ENCODE results near the gene USP8.
"Not testable (repeated sequence)": the region's sequence is repeated elsewhere in the genome, so short reads cannot be mapped to it uniquely, and the experiment has no call there.

The USP8 gene

GRCh38 chr15:50424066-50424890 lies at the start of gene USP8:
TSS of gene USP8 (plus strand) at chr15:50424405. CDS start at chr15:50439074, 14,669 bp downstream.
- H3K4me1 ChIP-seq (ENCODE audit: control insufficient read depth in 5 of 5, insufficient read depth in 5 of 5, low read length in 5 of 5): peaks cover 2 to 25% (median 21%) of the 10 kb centered on the region in 5 donors
- no peaks in the 10 kb centered on the region for H3K27me3 ChIP-seq (ENCODE audit: control insufficient read depth in 5 of 5, insufficient read depth in 4 of 5, low read length in 5 of 5)
- peak within 1 kb of the TSS; percentile 94 for H3K27ac ChIP-seq (ENCODE audit: low read depth, low read length)
- no peaks in the 10 kb centered on the region for H3K36me3 ChIP-seq (ENCODE audit: control insufficient read depth in 5 of 5, insufficient read depth in 5 of 5, low read length in 5 of 5)
- H3K9ac ChIP-seq (ENCODE audit: low read length in 5 of 5): peak within 1 kb of the TSS; percentile 87 to 99 (median 96)
- no peaks in the 10 kb centered on the region for H3K9me3 ChIP-seq (ENCODE audit: control insufficient read depth in 5 of 5, low read length in 5 of 5)
- peak within 1 kb of the TSS; percentile 86 to 100 (median 93) for H3K4me3 ChIP-seq (ENCODE audit: low read depth in 1 of 5, low read length in 5 of 5)

GRCh38 chr15:50377867-50378751 lies 46.1 kb upstream of the USP8 start:
- Histone ChIP-seq H3K27me3 (ENCODE audit: control insufficient read depth in 5 of 5, insufficient read depth in 4 of 5, low read length in 5 of 5) (no peaks in the 10 kb centered on the region), H3K36me3 (ENCODE audit: control insufficient read depth in 5 of 5, insufficient read depth in 5 of 5, low read length in 5 of 5) (no peaks in the 10 kb centered on the region), H3K9ac (ENCODE audit: low read length in 5 of 5) (no peak overlapping the region), H3K9me3 (ENCODE audit: control insufficient read depth in 5 of 5, low read length in 5 of 5) (no peaks in the 10 kb centered on the region), H3K4me3 (ENCODE audit: low read depth in 1 of 5, low read length in 5 of 5) (no peak overlapping the region), H3K4me1 (ENCODE audit: control insufficient read depth in 5 of 5, insufficient read depth in 5 of 5, low read length in 5 of 5) (no peaks in the 10 kb centered on the region), H3K27ac (ENCODE audit: low read depth, low read length) (no peak overlapping the region)

- H3K9ac ChIP-seq (ENCODE audit: low read length in 5 of 5): no peak overlapping the region
- no peaks in the 10 kb centered on the region for H3K36me3 ChIP-seq (ENCODE audit: control insufficient read depth in 5 of 5, insufficient read depth in 5 of 5, low read length in 5 of 5)
- no peak overlapping the region for H3K27ac ChIP-seq (ENCODE audit: low read depth, low read length)
- no peak overlapping the region for H3K4me3 ChIP-seq (ENCODE audit: low read depth in 1 of 5, low read length in 5 of 5)
- no peaks in the 10 kb centered on the region for H3K4me1 ChIP-seq (ENCODE audit: control insufficient read depth in 5 of 5, insufficient read depth in 5 of 5, low read length in 5 of 5)
- no peaks in the 10 kb centered on the region for H3K27me3 ChIP-seq (ENCODE audit: control insufficient read depth in 5 of 5, insufficient read depth in 4 of 5, low read length in 5 of 5)
- no peaks in the 10 kb centered on the region for H3K9me3 ChIP-seq (ENCODE audit: control insufficient read depth in 5 of 5, low read length in 5 of 5)
Observed at GRCh38 chr15:50378776-50379175, 45.4 kb upstream of the USP8 start.

DNA sequence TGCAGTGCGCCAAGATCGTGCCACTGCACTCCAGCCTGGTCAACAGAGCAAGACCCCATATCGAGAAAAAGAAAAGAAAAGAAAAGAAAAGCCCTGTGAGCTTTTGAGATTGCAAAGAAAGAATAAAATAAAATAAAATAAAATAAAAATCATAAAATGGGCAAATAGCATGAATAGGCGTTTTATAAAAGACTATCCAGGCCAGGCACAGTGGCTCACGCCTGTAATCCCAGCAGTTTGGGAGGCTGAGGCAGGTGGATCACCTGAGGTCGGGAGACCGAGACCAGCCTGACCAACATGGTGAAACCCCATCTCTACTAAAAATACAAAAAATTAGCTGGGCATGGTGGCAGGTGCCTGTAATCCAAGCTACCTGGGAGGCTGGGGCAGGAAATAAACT lies 44.8 kb upstream of the USP8 start:
- not testable (repeated sequence) for H3K27me3 ChIP-seq (ENCODE audit: control insufficient read depth in 5 of 5, insufficient read depth in 4 of 5, low read length in 5 of 5); H3K27ac ChIP-seq (ENCODE audit: low read depth, low read length); H3K9ac ChIP-seq (ENCODE audit: low read length in 5 of 5); H3K4me3 ChIP-seq (ENCODE audit: low read depth in 1 of 5, low read length in 5 of 5); H3K9me3 ChIP-seq (ENCODE audit: control insufficient read depth in 5 of 5, low read length in 5 of 5); H3K36me3 ChIP-seq (ENCODE audit: control insufficient read depth in 5 of 5, insufficient read depth in 5 of 5, low read length in 5 of 5); H3K4me1 ChIP-seq (ENCODE audit: control insufficient read depth in 5 of 5, insufficient read depth in 5 of 5, low read length in 5 of 5)

- Histone ChIP-seq H3K27me3 (ENCODE audit: control insufficient read depth in 5 of 5, insufficient read depth in 4 of 5, low read length in 5 of 5) (no peaks in the 10 kb centered on the region), H3K27ac (ENCODE audit: low read depth, low read length) (no peak overlapping the region), H3K4me1 (ENCODE audit: control insufficient read depth in 5 of 5, insufficient read depth in 5 of 5, low read length in 5 of 5) (no peaks in the 10 kb centered on the region), H3K9me3 (ENCODE audit: control insufficient read depth in 5 of 5, low read length in 5 of 5) (no peaks in the 10 kb centered on the region), H3K4me3 (ENCODE audit: low read depth in 1 of 5, low read length in 5 of 5) (no peak overlapping the region), H3K9ac (ENCODE audit: low read length in 5 of 5) (no peak overlapping the region), H3K36me3 (ENCODE audit: control insufficient read depth in 5 of 5, insufficient read depth in 5 of 5, low read length in 5 of 5) (no peaks in the 10 kb centered on the region)
Observed at GRCh38 chr15:50380089-50380488, 44.1 kb upstream of the USP8 start.

GRCh38 chr15:50381438-50381837 lies 42.8 kb upstream of the USP8 start:
- no peaks in the 10 kb centered on the region for H3K36me3 ChIP-seq (ENCODE audit: control insufficient read depth in 5 of 5, insufficient read depth in 5 of 5, low read length in 5 of 5)
- H3K4me3 ChIP-seq (ENCODE audit: low read depth in 1 of 5, low read length in 5 of 5): no peak overlapping the region
- no peaks in the 10 kb centered on the region for H3K4me1 ChIP-seq (ENCODE audit: control insufficient read depth in 5 of 5, insufficient read depth in 5 of 5, low read length in 5 of 5)
- H3K9me3 ChIP-seq (ENCODE audit: control insufficient read depth in 5 of 5, low read length in 5 of 5): no peaks in the 10 kb centered on the region
- H3K27ac ChIP-seq (ENCODE audit: low read depth, low read length): no peak overlapping the region
- H3K27me3 ChIP-seq (ENCODE audit: control insufficient read depth in 5 of 5, insufficient read depth in 4 of 5, low read length in 5 of 5): no peaks in the 10 kb centered on the region
- H3K9ac ChIP-seq (ENCODE audit: low read length in 5 of 5): no peak overlapping the region

GRCh38 chr15:50382408-50382807 lies 41.8 kb upstream of the USP8 start:
- not testable (repeated sequence) for H3K4me3 ChIP-seq (ENCODE audit: low read depth in 1 of 5, low read length in 5 of 5); H3K9me3 ChIP-seq (ENCODE audit: control insufficient read depth in 5 of 5, low read length in 5 of 5); H3K27me3 ChIP-seq (ENCODE audit: control insufficient read depth in 5 of 5, insufficient read depth in 4 of 5, low read length in 5 of 5); H3K4me1 ChIP-seq (ENCODE audit: control insufficient read depth in 5 of 5, insufficient read depth in 5 of 5, low read length in 5 of 5); H3K36me3 ChIP-seq (ENCODE audit: control insufficient read depth in 5 of 5, insufficient read depth in 5 of 5, low read length in 5 of 5); H3K9ac ChIP-seq (ENCODE audit: low read length in 5 of 5); H3K27ac ChIP-seq (ENCODE audit: low read depth, low read length)

DNA sequence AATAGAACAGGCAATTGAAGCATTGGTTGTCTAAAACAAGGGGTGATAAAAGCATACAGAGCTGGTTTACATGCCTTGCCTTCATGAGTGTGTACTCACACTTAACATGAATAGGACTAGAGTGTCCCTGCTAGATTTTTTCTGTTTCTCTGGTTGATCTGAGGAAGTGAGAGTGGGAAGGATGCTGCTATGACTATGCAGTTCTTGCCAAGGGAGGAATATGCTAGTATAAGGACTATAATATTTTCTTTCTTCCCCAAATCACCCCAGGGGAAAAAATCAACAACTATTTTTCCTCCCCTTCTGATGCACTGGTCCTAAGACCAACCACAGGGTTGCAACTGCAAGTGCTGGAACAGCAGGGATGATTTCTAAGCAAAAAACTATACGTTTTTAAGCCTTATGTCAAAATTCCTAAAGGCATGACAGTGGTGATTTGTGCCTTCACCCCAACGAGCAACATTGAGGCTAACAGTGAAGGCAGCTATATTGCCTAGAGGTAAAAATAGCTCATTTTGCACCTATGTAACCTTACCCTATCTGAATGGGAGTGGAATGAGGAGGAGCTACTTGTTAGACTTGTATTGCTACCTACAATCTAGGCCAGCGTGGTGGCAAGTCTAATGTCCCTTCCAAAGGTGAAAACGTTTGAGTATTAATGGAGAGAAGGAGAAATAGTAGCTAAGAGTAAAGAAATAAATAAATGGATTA lies 33.5 kb upstream of the USP8 start:
- peaks cover 0 to 2% (median 0%) of the 10 kb centered on the region in 5 donors for H3K4me1 ChIP-seq (ENCODE audit: control insufficient read depth in 5 of 5, insufficient read depth in 5 of 5, low read length in 5 of 5)
- no peak overlapping the region for H3K27ac ChIP-seq (ENCODE audit: low read depth, low read length)
- H3K36me3 ChIP-seq (ENCODE audit: control insufficient read depth in 5 of 5, insufficient read depth in 5 of 5, low read length in 5 of 5): no peaks in the 10 kb centered on the region
- H3K27me3 ChIP-seq (ENCODE audit: control insufficient read depth in 5 of 5, insufficient read depth in 4 of 5, low read length in 5 of 5): no peaks in the 10 kb centered on the region
- no peak overlapping the region for H3K9ac ChIP-seq (ENCODE audit: low read length in 5 of 5)
- no peaks in the 10 kb centered on the region for H3K9me3 ChIP-seq (ENCODE audit: control insufficient read depth in 5 of 5, low read length in 5 of 5)
- no peak overlapping the region for H3K4me3 ChIP-seq (ENCODE audit: low read depth in 1 of 5, low read length in 5 of 5)

DNA sequence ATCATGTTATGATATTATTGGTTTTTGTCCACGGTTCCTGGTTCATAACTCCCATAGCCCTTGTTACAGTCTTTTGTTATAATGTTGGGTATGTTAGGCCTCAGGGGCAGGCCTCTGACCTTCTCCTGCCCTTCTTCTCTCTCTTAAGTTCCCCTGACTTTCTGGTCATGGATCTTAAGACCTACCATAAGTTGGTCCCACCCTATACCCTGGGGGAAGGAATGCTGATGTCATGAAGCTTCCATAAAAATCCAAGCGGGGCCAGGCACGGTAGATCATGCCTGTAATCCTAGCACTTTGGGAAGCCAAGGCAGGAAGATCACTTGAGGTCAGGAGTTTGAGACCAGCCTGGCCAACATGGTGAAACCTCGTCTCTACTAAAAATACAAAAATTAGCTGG lies 32.6 kb upstream of the USP8 start:
- not testable (repeated sequence) for H3K36me3 ChIP-seq (ENCODE audit: control insufficient read depth in 5 of 5, insufficient read depth in 5 of 5, low read length in 5 of 5); H3K27me3 ChIP-seq (ENCODE audit: control insufficient read depth in 5 of 5, insufficient read depth in 4 of 5, low read length in 5 of 5); H3K27ac ChIP-seq (ENCODE audit: low read depth, low read length); H3K9me3 ChIP-seq (ENCODE audit: control insufficient read depth in 5 of 5, low read length in 5 of 5); H3K9ac ChIP-seq (ENCODE audit: low read length in 5 of 5); H3K4me3 ChIP-seq (ENCODE audit: low read depth in 1 of 5, low read length in 5 of 5); H3K4me1 ChIP-seq (ENCODE audit: control insufficient read depth in 5 of 5, insufficient read depth in 5 of 5, low read length in 5 of 5)

- Histone ChIP-seq H3K27me3 (ENCODE audit: control insufficient read depth in 5 of 5, insufficient read depth in 4 of 5, low read length in 5 of 5) (no peaks in the 10 kb centered on the region), H3K4me3 (ENCODE audit: low read depth in 1 of 5, low read length in 5 of 5) (no peak overlapping the region), H3K27ac (ENCODE audit: low read depth, low read length) (no peak overlapping the region), H3K9me3 (ENCODE audit: control insufficient read depth in 5 of 5, low read length in 5 of 5) (no peaks in the 10 kb centered on the region), H3K9ac (ENCODE audit: low read length in 5 of 5) (no peak overlapping the region), H3K36me3 (ENCODE audit: control insufficient read depth in 5 of 5, insufficient read depth in 5 of 5, low read length in 5 of 5) (no peaks in the 10 kb centered on the region), H3K4me1 (ENCODE audit: control insufficient read depth in 5 of 5, insufficient read depth in 5 of 5, low read length in 5 of 5) (no peaks in the 10 kb centered on the region)
Observed at GRCh38 chr15:50411870-50412269, 12.3 kb upstream of the USP8 start.

Data from subcutaneous abdominal adipose tissue (tissue), 5 donors.